ENCODE measurements around the gene NRTN.
A peak's percentile ranks its signal among the peaks of the same experiment; 100 is the strongest.
"Not testable (repeated sequence)": the region's sequence is repeated elsewhere in the genome, so short reads cannot be mapped to it uniquely, and the experiment has no call there.

The NRTN gene

DNA sequence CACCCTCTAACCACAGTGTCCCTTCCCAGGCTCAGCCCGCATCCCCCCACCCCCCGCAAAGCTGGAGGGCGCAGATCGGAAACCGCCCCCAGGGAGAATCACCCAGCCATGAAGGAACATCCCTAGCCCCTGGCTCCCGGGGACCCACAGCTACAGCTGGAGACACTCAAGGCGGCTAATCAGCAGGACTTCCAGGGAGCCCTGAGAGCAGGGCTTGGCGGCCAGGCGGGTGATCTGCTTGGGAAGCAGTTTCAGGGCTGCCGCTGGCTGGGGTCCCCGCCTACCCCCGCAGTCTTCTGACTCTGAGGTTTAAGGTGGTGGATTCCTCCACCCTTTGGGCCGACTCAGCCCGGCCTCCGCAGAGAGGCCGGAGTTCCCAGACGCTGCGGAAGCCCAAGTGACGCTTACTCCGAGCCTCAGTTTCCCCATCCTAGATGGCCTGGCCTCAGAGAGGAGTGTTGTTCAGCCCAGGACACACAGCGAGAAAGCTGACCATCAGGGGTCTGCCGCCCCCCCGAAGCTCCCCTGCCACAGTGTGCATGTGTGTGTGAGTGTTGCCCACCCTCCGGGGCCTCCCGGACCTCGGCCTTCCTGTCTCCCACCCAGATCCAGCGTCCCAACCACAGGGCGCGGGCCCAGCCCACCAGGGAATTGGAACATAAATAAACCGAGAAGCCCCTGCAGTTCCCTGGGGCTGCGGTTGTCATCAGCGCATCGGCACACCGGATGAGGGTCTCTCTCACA, 24.9 kb downstream of the NRTN start:
- no peak overlapping the region for H3K27ac ChIP-seq
- H3K4me3 ChIP-seq: no peak overlapping the region

DNA sequence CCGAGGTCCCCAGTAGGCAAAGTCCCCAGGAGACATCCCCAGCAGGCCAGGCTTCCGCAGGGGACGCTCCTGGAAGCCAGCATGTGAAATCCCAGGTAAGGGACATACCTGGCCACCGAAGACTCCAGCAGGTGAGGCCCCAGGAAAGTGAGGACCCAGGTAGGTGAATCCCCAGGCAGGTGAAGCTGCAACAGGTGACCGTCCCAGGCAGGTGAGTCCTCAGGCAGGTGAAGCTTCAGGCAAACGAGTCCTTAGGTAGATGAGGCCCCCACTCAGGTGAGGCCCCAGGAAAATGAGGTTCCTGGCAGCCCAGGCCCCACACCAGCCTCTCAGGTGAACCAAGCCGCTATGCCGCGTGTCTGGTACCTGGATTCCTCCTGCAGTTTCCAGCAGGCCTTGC, 26.3 kb downstream of the NRTN start:
- no peak overlapping the region for H3K4me3 ChIP-seq

DNA sequence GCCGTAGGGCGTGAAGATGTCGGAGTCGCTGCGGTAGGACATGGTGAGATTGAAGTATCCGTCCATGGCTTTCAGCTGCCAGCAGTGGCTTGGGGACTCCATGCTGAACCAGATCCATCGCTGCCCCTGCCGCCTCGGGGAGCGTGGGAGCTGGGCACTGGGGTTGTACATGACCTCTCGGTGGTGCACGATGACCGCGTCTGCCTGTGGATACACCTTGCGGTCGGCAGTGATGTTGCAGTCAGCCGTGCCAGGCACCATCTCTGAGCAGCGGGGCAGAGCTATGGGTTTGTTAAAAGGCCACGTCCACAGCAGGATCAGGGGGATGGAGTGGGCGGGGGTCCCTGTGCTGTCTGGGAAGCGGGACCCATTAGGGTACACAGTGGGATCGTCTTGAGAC, 27.2 kb downstream of the NRTN start:
- Histone ChIP-seq H3K4me3 (no peak overlapping the region), H3K27ac (no peak overlapping the region)

More for the DNA sequence above, 26.3 kb downstream of the NRTN start:
- no peak overlapping the region for H3K27ac ChIP-seq

DNA sequence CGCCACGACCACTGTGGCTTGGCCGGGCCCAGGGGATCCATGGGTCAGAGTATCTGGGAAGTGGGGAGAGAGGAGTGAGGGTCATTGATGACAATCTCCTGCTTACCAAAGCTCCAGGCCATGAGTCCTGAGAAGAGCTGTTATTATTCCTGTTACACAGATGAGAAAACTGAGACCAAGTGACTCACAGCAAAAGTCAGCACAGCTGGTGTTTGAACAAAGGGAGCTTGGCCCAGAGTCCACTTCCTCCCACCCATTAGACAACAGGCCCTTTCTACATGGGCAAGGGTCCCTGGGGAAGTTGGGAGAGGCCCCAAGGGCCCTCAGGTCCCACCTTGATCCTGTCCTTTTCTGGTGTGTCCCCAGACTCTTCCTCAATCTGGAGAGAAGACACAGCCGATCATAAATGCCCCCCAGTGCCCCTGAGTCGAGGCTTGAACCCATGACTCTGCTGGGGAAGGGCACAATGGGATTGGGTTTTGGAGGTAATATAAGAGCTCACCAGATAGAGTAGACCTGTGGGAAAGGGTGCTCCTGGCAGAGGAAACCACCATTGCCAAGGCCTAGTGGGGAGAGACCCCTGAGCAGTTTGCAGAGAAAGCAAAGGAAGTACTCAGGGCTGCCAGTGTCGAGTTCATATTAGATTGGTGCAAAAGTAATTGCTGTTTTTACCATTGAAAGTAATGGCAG, 27.8 kb downstream of the NRTN start:
- Histone ChIP-seq H3K4me3 (no peak overlapping the region), H3K27ac (no peak overlapping the region)

DNA sequence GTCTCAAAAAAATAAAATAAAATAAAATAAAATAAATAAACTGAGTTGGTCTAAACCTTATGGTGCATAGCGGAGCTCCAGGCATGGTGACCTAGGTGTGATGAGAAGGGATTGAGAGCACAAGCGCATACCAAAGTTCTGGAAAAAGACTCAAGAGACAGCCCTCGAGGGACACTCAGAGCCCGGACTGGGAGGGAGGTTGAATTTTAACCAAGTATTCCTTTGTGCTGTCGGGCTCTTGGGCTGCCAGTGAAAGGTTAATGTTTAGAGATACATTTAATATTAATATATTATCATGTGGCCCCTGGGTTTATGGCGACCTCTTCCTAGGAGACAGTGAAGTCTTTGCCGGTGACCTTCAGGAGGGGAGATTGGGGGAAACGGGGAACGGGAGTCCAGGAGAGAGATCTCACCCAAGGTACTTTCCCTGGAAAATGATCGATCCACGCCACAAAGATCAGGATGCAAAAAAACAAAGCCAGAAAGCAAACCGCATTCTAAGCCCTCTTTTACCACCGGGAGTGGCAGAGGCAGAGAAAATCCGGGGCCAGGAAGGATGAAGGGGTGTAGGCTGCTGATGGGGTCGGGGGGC, 33.0 kb downstream of the NRTN start:
- Histone ChIP-seq H3K27ac (no peak overlapping the region), H3K4me3 (no peak overlapping the region)

DNA sequence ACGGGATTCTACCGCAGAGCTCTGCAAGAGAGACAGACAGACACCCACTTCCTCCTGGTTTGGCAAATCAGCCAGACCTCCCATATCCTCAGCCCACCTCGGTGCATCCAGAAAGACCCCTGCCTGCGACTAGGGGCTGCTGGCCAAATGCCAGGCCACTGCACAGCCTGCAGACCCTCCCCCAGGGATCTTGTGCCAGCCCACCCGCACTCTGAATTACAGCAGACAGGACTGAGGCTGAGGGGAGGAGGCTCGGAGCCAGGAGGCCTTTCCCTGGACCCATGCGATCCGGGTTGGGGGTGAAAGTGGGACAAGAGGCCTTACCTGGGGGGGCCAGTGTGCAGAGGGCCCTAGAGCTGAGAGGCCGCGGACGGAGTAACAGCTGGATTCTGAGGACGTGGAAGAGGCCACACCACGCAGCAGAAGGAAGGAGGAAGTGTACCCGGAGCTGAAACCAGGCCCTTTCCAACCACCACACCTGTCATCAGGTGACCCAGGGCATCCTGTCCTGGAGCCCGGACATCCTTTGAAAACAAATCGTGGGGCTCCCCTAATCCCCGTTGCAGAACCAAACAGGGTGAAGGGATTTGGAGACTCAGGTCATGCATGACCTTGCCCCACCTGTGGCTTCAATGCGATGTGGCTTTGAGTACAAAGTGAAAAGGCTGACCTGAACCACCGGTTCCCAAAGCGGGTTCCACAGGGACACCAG, 33.6 kb downstream of the NRTN start:
- Histone ChIP-seq H3K4me3 (no peak overlapping the region), H3K27ac (no peak overlapping the region)

DNA sequence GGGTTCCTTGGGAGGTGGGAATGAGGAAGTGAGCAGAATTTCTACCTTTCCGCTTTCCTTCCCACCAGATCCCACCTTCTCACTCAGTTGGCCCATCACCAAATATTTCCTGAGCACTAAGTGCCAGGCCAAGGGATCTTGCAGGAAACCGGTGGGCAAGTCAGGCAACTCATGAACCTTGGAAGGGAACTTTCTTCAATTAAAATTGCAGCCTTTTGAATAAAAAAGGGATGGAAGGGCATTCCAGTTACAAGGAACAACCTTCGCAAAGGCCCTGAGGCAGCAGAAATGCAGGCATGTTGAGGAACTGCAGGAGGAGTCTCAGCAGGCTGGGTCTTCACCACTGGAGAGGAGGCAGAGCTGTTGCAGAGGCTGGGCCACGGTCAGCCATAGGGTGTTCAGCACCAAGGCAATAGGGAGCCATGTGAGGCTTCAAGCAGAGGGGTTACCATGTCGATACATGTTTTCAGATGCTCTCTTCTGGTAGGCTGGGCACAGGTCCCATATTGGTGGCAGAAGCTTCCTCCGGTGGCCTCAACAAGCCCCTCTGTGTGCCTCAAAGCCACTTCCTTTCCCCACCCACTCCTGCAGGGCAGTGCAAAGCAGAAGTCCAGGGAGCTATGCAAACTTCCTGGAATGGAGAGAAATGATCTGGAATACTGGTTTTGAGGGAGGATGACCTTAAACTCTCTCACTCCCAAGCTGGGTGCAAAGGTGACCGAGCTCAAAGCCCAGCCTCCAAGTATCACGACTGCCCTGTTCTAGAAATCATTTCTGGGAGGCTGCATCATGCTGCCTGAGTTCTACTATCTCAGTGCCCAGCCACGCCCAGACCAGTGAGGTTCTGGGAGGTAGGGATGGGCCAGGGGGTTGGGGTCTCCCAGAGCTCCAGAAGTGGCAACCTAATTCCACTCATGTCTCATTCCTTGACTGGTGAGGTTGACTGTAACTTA, 34.5 kb downstream of the NRTN start, which contains the start of gene FUT6:
Gene FUT6 (minus strand): TSS at position 638 of the 953 bp plus-strand sequence. CDS start 7,135 bp downstream, outside the sequence.
- no peak within 1 kb of the TSS for H3K4me3 ChIP-seq
- H3K27ac ChIP-seq: no peak within 1 kb of the TSS

DNA sequence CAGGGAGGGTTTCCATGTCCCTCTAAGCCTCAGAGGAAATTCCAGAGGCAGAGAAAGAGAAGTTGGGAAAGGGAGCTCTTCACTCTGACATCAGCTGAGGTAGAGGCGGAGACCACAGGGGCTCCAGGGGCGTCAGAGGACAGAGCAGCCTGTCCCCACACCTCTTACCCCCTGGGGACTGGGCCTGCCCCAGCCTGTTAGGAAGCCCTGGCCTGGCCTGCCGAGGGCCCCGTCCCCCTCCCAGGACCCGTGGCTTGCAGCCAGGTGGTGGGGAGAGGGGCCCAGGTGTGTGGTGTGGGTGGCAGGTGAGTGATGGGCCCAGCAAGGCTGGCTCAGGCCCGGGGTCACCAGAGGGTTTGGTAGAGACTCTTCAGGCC, 36.9 kb downstream of the NRTN start:
- not testable (repeated sequence) for H3K4me3 ChIP-seq, H3K27ac ChIP-seq

DNA sequence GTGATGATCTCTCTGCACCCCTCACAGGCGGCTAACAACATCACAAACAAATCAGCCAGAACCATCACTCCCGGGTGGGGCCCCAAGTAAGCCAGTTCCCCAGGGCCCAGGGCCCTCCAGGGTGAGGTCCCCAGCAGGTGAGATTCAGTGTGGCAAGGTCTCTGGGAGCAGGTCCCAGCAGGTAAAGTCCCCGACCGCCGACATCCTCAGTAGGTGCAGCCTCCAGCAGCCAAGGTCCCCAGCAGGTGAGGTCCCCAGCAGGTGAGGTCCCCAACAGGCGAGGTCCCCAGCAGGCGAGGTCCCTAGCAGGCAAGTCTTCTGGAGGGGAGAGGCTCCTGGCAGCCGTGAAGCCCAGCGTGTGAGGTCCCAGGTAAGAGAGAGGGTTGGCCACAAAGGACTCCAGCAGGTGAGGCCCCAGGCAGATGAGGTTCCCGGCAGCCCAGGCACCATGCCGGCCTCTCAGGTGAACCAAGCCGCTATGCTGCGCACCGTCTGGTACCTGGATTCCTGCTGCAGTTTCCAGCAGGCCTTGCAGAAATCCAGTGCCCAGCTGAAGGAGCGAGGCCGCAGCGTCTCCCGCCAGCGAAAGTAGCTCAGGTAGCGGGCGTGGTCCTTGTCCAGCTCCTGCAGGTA, 38.5 kb downstream of the NRTN start:
- Histone ChIP-seq H3K27ac (no peak overlapping the region), H3K4me3 (no peak overlapping the region)

DNA sequence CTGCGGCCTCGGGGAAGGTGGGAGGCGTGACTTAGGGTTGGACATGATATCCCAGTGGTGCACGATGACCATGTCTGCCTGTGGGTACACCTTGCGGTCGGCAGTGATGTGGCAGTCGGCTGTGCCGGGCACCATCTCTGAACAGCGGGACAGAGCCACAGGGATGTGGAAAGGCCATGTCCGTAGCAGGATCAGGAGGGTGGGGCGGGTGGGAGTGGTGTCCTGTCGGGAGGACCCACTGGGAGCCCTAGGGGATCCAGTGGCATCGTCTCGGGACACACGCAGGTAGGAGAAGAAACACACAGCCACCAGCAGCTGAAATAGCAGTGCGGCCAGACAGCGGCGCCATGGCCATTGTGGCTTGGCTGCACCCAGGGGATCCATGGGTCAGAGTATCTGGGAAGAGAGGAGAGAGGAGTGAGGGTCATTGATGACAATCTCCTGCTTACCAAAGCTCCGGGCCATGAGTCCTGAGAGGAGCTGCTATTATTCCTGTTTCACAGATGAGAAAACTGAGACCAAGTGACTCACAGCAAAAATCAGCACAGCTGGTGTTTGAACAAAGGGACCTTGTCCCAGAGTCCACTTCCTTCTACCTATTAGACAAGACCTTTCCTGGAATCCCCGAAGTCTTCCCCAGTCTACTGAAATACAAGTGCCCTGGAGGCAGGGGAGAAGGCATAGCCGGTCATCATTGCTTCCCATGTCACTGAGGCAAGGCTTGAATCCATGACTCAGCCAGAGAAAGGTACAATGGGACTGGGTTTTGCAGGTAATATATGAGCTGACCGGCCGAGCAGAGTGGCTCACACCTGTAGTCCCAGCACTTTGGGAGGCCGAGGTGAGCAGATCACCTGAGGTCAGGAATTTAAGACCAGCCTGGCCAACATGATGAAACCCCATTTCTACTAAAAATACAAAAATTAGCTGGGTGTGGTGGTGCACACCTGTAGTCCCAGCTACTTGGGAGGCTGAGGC, 39.9 kb downstream of the NRTN start:
- Histone ChIP-seq H3K27ac (no peak overlapping the region), H3K4me3 (no peak overlapping the region)

DNA sequence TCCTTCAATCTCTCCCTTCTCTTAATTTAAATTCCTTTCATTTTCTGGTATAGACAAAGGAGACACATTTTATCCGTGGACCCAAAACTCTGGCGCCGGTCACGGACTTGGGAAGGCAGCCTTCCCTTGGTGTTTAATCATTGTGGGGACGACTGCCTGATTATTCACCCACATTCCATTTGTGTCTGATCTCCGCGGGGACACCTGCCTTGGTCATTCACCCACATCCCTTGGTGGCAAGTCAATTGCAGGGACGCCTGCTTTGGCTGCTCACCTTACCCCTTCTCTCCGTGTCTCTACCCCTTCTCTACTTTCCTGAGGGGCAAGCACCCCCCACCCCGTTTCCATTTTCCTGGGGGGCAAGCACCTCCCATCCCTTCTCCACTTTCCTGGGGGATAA, 43.0 kb downstream of the NRTN start:
- H3K27ac ChIP-seq, H3K4me3 ChIP-seq: not testable (repeated sequence)

DNA sequence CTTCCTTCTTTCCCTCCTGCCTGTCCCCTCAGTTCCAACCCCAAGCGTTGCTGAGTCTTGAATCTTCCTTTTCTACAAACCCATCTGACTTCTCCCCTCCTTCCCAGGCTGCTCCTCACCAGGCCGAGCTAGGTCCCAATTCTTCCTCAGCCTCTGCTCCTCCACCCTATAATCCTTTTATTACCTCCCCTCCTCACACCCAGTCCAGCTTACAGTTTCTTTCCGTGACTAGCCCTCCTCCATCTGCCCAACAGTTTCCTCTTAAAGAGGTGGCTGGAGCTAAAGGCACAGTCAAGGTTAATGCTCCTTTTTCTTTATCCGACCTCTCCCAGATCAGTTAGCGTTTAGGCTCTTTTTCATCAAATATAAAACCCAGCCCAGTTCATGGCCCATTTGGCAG, 43.8 kb downstream of the NRTN start:
- not testable (repeated sequence) for H3K27ac ChIP-seq

DNA sequence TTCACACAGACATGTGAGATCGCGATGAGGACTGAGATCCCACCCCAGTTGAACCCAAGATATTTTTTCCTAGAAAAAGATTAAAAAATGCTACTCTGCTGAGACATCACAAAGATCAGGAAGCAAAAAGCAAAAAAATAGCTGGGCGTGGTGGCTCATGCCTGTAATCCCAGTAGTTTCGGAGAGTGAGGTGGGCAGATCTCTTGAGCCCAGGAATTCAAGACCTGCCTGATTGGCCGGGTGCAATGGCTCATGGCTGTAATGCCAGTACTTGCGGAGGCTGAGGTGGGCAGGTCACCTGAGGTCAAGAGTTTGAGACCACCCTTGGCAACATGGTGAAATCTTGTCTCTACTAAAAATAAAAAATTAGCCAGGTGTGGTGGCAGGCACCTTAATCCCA, 45.3 kb downstream of the NRTN start:
- H3K4me3 ChIP-seq: no peak overlapping the region
- H3K27ac ChIP-seq: no peak overlapping the region

More for the DNA sequence above, 43.8 kb downstream of the NRTN start:
- not testable (repeated sequence) for H3K4me3 ChIP-seq

DNA sequence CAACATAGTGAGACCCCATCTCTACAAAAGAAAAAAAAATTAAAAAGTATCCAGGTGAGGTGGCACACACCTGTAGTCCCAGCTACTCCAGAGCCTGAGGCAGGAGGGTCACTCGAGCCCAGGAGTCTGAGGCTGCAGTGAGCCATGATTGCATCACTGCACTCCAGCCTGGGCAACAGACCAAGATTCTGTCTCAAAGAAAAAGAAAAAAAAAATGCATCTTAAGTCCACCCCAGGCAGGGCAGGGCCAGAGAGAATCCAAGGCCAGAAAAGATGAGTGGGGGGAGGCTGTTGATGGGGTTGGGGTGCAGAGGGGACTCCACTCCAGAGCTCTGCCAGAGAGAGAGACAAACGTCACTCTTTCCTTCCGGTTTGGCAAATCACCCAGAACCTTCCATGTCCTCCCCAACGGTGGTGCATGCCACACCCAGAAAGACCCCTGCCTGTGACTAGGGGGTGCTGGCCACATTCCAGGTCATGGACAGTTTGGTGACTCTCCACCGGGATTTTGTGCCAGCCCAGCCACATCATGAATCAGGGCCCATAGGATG, 46.0 kb downstream of the NRTN start:
- Histone ChIP-seq H3K27ac (peak overlapping the region in 6 of 21 experiments; percentile 26 to 64 (median 34)), H3K4me3 (peak overlapping the region in 1 of 7 experiments; percentile 3)

DNA sequence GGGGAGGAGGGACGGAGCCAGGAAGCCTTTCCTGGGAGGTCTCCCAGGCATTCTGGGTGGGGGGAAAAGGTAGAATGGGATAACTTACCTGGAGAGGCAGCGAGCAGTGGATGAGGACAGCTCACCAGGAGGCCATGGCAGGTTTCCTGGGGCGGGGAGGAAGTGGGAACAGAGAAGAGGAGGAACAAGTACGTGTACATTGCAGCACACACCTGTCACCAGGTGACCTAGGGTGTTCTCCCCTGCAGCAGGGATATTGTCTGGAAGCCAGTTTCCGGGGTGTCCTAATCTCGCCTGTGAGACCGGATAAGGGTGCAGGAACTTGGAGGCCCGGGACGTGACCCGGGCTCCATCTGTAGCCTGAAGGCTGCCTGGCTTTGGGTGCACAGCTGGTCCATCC, 46.4 kb downstream of the NRTN start, which contains the start of gene FUT3:
Gene FUT3 (minus strand): TSS at position 148 of the 400 bp plus-strand sequence.
- Histone ChIP-seq H3K27ac (peak within 1 kb of the TSS in 6 of 21 experiments; percentile 26 to 64 (median 34)), H3K4me3 (peak within 1 kb of the TSS in 1 of 7 experiments; percentile 3)

DNA sequence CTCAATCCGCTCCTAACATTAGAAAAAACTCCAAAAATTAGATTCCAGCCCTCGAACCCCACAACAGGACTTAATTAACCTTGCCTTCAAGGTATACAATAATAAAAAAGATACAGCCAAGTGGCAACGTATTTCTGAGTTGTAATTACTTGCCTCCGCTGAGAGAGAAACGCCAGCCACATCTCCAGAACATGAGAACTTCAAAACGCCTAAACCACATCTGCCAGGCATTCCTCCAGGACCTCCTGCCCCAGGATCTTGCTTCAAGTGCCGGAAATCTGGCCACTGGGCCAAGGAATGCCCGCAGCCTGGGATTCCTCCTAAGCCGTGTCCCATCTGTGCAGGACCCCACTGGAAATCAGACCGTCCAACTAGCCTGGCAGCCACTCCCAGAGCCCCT, 49.3 kb downstream of the NRTN start:
- peak overlapping the region in 1 of 21 experiments; percentile 25 for H3K27ac ChIP-seq

DNA sequence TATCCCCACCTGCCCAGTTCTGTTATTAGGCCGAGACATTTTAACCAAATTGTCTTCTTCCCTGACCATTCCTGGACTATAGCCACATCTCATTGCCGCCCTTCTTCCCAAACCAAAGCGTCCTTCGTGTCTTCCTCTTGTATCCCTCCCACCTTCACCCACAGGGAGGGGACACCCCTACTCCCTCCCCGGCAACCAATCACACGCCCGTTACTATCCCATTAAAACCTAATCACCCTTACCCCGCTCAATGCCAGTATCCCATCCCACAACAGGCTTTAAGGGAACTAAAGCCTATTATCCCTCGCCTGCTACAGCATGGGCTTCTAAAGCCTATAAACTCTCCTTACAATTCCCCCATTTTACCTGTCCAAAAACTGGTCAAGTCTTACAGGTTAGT, 50.3 kb downstream of the NRTN start:
- not testable (repeated sequence) for H3K4me3 ChIP-seq

More for the DNA sequence above, 49.3 kb downstream of the NRTN start:
- not testable (repeated sequence) for H3K4me3 ChIP-seq

More for the DNA sequence above, 50.3 kb downstream of the NRTN start:
- H3K27ac ChIP-seq: not testable (repeated sequence)

Data from skin epidermis (tissue), 12 donors.